NOMO-1 (cell line): ENCODE data around the gene ORC3.
"Not testable (repeated sequence)": the region's sequence is repeated elsewhere in the genome, so short reads cannot be mapped to it uniquely, and the experiment has no call there.

ENCODE experiments used
- DNase-seq, 2 experiments: peaks; one replicate each; lab custom pipeline; 2025; ENCODE audit not compliant: unreplicated experiment in 2 of 2; lab: John Stamatoyannopoulos, UW

ORC3 gene

DNA sequence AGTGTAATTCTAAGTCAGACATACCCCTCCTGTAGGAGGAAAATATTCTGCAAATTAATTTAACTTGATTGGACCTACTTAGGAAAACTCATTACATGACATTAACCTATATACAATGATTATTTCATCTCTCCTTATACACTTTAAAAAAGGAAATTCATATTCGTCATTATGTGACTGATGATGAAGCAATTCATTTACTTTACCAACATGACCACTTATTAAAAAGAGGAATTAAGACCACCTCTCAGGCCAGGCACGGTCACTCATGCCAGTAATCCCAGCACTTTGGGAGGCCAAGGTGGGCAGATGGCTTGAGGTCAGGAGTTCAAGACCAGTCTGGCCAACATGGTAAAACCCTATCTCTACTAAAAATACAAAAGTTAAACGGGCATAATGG is 100.5 kb downstream of the ORC3 start:
- DNase-seq, result no peak

- no peak for DNase-seq
Measured at GRCh38 chr6:87692086-87692485, 102.2 kb downstream of the ORC3 start.

DNA sequence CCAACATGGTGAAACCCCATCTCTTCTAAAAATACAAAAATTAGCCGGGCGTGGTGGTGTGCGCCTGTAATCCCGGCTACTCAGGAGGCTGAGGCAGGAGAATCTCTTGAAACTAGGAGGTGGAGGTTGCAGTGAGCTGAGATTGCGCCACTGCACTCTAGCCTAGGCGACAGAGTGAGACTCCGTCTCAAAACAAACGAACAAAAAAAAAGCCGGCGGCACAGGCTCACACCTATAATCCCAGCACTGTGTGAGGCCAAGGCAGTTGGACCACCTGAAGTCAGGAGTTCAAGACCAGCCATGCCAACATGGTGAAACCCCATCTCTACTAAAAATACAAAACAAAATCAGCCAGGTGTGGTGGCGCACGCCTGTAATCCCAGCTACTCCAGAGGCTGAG is 106.9 kb downstream of the ORC3 start:
- DNase-seq, result not testable (repeated sequence)

DNA sequence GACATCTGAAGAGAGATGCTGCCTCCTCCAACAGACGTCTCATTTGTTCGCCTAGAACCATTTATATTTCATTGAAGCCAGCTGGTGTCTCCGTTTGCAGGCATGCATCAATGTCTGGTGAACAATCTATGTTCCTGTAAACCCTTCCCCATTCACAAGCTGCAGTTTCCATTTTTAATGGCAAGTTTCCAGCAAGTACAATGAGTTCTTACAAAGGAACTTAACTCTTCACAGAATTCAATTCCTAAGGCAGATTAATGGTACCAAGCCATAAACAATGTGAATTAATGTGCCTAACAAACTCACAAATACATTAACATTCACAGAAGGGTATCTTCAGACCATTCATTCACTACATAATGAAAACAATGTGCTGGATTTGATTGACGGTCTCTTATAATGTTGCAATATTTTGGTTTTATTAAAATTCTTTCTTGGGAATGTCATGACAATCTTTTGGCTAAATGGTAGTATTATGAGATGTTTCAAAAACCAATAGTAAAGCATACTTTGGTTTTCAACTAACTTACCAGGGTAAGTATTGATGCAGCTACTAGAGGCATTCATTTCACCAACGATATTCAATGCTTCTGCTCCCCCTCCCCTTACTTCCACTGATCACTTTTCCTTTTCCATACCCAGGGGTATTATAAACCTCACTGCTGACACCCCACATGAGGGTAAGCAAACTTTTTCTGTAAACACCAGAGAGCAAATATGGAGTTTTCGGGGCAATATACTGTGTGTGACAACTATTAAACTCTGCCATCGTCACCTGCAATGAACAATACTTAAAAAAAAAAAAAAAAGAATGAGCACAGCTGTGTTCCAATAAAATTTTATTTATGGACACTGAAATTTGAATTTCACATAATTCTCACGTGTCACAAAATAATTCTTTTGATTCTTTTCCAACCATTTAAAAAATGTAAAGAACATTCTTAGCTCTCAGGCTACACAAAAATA is 107.9 kb downstream of the ORC3 start:
- no peak for DNase-seq

GRCh38 chr6:87698547-87699006 is 108.6 kb downstream of the ORC3 start:
- DNase-seq, result peak; percentile 31 to 75

- DNase-seq, result no peak
Measured at GRCh38 chr6:87699576-87699975, 109.6 kb downstream of the ORC3 start.

DNA sequence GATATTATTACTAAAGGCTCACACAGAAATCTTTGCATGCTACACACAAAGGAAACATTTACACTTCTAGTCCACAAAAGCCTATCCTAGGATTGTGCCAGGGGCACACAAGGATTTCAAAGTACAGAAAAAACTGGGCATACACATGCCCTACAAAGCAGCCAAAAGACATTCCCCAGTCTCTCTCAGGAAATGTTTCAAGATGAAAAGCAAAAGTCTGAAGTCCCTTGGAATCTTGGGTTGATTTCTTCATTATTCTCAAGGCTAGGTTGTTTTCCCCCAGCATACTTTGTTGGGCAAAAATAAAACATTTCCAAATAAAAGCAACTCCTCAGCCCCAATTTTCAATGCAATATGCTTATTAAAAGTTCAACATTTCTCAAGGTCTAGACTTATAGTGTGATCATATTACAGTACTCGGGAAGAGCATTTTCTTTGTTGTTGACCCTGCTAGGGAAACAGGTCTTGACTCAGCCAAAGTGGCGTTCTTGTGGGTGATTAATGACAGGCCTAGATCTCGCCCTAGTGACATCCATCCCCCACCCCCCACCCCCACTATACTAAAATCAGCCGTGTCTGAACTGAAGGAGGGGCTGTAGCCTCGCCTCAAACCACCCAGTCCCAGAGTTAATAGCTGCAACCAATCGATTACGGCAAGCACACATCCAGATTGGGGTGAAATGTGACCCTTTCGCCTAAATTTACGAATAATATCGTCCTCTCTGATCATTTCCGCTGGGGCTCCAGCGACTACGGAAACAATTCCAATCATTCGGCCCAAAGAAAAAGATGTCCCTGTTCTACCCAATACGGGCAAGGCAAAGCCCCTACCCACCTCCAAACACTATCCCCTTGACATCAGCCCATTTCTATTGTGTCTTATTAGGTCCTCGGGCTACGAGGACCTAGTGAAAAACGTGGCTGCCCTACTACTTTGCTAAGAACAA is 110.7 kb downstream of the ORC3 start:
- DNase-seq, result peak; percentile 58 to 62

- no peak for DNase-seq
Measured at GRCh38 chr6:87701344-87701675, 111.4 kb downstream of the ORC3 start.

DNA sequence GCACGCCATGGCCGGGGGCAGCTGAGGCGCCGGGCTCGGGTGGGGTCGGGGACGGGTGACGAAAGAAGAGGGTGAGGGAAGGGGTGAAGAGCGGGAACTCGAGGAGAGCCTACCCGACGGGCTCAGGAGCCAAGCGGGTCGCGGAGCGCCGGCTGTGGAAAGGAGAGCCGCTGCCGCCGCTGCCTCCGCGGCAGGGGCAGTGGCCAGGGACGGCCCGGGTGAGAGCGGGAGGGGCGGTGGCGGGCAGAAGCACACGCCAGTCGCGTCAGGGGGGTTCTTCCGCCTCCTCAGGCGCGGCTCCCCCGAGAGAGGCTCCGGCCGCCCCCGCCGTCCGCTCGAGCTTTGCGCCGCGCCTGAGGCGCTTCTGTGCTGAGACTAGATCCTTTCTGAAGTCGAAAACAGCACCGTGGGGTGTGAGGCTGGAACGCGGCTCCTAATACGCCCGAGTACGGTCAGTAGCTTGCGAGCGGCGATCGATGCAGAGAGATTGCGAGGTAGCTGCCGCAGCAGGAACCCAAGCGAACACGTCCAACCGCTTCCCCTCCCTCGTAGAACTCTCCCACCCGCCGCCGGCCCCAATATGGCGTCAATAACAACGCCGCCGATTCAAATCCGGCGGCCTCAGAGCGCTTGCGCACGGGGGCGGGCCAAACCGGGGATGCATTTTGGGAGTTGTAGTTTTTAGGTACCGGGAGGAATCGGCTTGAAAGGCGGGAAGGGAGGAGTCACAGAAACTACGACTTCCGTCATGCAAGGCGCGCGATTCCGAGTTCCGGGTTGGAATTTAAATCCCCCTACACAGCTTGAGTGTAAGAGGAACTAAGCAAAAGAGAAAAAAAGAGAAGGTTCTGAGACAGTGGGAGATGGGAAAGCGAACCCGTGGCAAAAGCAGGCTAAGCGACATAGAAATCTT is 112.0 kb downstream of the ORC3 start, which contains the start of gene AKIRIN2:
Gene AKIRIN2, minus strand, starts transcription at position 558 of the 913 bp plus-strand sequence. Its CDS starts 549 bp downstream, at position 9.
- DNase-seq, result peak; percentile 98 to 99

DNA sequence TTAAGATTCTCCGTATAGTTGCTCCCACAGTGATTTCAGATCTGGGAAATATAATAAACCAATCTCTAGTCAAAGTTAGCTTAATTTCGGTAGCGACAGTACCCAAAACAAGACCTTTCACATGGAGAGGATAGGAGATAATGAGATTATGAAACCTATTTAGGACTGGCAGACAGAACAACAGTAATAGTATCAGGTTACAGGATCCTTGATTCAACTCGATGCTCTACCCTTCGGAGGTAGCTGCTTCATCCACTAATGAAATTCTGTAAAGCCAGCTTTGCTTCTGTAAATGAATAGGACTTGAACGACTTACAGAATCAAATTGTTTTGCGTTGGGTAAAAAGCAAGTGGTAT is 112.6 kb downstream of the ORC3 start:
- DNase-seq, result peak in 1 of 2 experiments; percentile 81

DNA sequence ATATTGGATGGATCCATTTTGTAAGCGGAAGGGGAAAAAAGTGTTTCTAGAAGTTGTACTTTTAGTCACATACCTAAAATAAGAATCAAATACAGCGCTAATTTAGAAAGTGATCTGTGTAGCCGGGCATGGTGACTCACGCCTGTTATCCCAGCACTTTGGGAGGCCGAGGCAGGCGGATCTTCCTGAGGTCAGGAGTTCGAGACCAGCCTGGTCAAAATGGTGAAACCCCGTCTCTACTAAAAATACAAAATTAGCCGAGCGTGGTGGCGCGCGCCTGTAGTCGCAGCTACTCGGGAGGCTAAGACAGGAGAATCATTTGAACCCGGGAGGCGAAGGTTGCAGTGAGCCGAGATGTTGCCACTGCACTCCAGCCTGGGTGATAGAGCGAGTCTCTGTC is 113.1 kb downstream of the ORC3 start:
- DNase-seq, result not testable (repeated sequence)

GRCh38 chr6:87705070-87705691 is 115.2 kb downstream of the ORC3 start:
- no peak for DNase-seq

DNA sequence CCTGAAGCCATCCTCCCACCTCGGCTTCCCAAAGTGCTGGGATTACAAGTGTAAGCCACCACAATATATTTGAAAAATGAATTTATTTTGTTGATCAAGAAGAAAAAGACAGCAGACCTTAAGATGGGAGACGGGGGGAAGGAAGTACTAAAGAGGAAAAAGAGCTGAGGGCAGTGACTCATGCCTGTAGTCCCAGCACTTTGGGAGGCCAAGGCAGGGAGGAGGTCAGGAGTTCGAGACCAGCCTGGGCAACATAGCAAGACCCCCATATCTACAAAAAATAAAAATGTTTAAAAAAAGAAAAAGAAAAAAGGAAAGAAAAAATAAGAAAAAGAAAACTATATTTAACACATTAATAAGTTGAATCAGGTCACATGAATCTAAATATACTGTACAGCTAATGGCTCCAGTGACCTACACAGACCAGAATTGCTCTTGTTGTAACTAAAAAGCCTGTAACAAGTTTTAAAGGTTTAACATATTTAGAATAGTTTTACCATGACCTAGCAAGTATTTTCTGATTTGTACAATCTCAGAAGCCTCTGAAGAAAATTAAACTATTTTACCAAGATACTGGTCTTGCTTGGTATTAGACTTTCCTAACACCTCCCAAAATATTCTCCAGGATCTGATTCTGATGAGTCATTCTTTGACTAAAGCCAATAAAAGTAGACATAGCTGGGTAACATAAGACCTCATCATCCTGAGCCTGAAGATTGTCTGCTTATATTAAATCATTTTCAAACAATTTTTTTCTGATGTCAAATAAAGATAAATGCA is 116.4 kb downstream of the ORC3 start:
- no peak for DNase-seq

DNA sequence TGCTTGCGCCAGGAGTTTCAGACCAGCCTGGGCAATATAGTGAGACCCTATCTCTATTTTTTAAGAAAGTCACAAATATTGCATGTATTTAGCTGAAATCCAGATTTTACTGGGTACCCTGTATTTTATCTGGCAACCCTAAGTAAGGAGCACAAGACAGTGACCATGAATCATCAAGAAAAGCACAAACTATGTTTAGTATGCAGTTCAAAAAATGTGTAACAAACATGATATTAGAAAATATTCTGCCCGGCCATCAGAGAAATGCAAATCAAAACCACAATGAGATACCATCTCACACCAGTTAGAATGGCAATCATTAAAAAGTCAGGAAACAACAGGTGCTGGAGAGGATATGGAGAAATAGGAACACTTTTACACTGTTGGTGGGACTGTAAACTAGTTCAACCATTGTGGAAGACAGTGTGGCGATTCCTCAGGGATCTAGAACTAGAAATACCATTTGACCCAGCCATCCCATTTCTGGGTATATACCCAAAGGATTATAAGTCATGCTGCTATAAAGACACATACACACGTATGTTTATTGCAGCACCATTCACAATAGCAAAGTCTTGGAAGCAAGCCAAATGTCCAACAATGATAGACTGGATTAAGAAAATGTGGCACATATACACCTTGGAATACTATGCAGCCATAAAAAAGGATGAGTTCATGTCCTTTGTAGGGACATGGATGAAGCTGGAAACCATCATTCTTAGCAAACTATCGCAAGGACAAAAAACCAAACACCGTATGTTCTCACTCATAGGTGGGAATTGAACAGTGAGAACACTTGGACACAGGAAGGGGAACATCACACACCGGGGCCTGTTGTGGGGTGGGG is 118.9 kb downstream of the ORC3 start:
- not testable (repeated sequence) for DNase-seq

- DNase-seq, result no peak
Measured at GRCh38 chr6:87710090-87710489, 120.2 kb downstream of the ORC3 start.

GRCh38 chr6:87712713-87713112 is 122.8 kb downstream of the ORC3 start:
- DNase-seq, result not testable (repeated sequence)

- DNase-seq, result no peak
Measured at GRCh38 chr6:87714093-87714842, 124.3 kb downstream of the ORC3 start.
